CD4-positive, alpha-beta T cell treated with Interferon alpha-2 for 1 hour (primary cell): Measurements from ENCODE around the gene DLEC1.
"Not testable (repeated sequence)": the region's sequence is repeated elsewhere in the genome, so short reads cannot be mapped to it uniquely, and the experiment has no call there.

Source experiments
- DNase-seq, 2 donors: peaks; one replicate each; pipeline ENCODE4 v3.0.0-alpha.2; 2020 to 2022

The DLEC1 gene

GRCh38 chr3:38020342-38020726 is 18.7 kb upstream of the DLEC1 start:
- DNase-seq: no peak

GRCh38 chr3:38021196-38021595 is 17.8 kb upstream of the DLEC1 start:
- DNase-seq: no peak

GRCh38 chr3:38022301-38022700 is 16.7 kb upstream of the DLEC1 start:
- no peak for DNase-seq

- peak in 1 of 2 donors; percentile 0 for DNase-seq
Observed at GRCh38 chr3:38022896-38023709, 15.9 kb upstream of the DLEC1 start.

- DNase-seq: no peak
Observed at GRCh38 chr3:38026856-38027255, 12.2 kb upstream of the DLEC1 start.

- DNase-seq: no peak
Observed at GRCh38 chr3:38027466-38028465, 11.2 kb upstream of the DLEC1 start.

GRCh38 chr3:38028621-38029361 is 10.2 kb upstream of the DLEC1 start:
- no peak for DNase-seq

- DNase-seq: peak; percentile 36 to 73
Observed at GRCh38 chr3:38029400-38030125, 9.4 kb upstream of the DLEC1 start, which contains the start of gene PLCD1. Gene PLCD1, minus strand, starts transcription at chr3:38029642. Its CDS starts 103 bp downstream, at chr3:38029539.

GRCh38 chr3:38030126-38031021 is 8.6 kb upstream of the DLEC1 start:
- no peak for DNase-seq

GRCh38 chr3:38031022-38031994 is 7.7 kb upstream of the DLEC1 start:
- peak; percentile 43 to 47 for DNase-seq

- DNase-seq: no peak
Observed at GRCh38 chr3:38032328-38032865, 6.6 kb upstream of the DLEC1 start.

GRCh38 chr3:38033586-38033985 is 5.4 kb upstream of the DLEC1 start:
- DNase-seq: not testable (repeated sequence)

- DNase-seq: not testable (repeated sequence)
Observed at GRCh38 chr3:38034335-38034734, 4.7 kb upstream of the DLEC1 start.

GRCh38 chr3:38036286-38036685 is 2.7 kb upstream of the DLEC1 start:
- no peak for DNase-seq

- DNase-seq: no peak
Observed at GRCh38 chr3:38036906-38037305, 2.1 kb upstream of the DLEC1 start.

- peak; percentile 43 to 84 for DNase-seq
Observed at GRCh38 chr3:38038447-38038911, 529 bp upstream of the DLEC1 start.

- DNase-seq: peak; percentile 72
Observed at GRCh38 chr3:38039899-38040261, 872 bp downstream of the DLEC1 start.

GRCh38 chr3:38040401-38040800 is 1.4 kb downstream of the DLEC1 start:
- no peak for DNase-seq

- DNase-seq: no peak
Observed at GRCh38 chr3:38043486-38043885, 4.5 kb downstream of the DLEC1 start.
